ENCODE measurements around the gene KIAA1143.

DNA sequence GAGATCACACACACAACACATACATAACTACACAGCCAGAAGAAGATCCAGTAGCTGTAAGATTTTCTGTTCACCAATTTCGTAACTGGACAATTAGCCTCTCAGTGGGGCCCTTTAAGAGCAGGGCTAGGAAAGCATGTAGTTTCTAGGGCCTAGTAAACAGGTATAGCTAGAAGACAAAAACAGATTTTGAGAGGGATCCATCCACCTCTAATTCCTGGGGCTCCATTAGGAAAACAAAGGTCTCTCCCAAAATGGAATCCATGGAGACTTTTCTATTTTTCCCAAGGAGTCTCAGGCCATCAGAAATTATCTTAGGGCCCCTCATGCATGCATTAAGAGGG lies 10.7 kb upstream of the KIAA1143 start:
- TF ChIP-seq, protein P1, sequence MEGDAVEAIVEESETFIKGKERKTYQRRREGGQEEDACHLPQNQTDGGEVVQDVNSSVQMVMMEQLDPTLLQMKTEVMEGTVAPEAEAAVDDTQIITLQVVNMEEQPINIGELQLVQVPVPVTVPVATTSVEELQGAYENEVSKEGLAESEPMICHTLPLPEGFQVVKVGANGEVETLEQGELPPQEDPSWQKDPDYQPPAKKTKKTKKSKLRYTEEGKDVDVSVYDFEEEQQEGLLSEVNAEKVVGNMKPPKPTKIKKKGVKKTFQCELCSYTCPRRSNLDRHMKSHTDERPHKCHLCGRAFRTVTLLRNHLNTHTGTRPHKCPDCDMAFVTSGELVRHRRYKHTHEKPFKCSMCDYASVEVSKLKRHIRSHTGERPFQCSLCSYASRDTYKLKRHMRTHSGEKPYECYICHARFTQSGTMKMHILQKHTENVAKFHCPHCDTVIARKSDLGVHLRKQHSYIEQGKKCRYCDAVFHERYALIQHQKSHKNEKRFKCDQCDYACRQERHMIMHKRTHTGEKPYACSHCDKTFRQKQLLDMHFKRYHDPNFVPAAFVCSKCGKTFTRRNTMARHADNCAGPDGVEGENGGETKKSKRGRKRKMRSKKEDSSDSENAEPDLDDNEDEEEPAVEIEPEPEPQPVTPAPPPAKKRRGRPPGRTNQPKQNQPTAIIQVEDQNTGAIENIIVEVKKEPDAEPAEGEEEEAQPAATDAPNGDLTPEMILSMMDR (IDR thresholded peaks at IDR 0.05; ENCODE audit: insufficient read depth, low read length, poor library complexity, severe bottlenecking): no peak
- TF ChIP-seq EZH2phosphoT487 (conservative IDR thresholded peaks at IDR 0.05; ENCODE audit: low read length): no peak
